ENCODE data around the gene CDC27.

DNA sequence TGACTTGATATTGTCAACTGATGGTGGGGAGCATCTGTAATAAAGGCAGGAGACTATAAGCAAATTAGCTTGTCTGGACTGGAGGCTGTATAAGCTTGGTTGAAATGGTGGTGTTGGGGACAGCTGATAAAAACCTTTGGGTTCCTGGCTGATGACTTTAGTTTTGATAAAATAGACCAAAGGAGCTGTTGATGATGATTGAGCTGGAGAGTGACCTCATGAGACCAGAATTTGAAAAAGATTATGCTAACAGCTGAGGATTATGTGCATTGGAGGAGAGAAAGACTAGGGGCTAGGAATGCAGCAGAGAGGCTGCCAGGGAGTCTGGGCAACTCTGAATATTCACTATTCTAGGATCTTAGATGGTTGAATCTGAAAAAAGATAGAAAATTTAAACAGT is 8.7 kb upstream of the CDC27 start:
- TF ChIP-seq, protein P1, sequence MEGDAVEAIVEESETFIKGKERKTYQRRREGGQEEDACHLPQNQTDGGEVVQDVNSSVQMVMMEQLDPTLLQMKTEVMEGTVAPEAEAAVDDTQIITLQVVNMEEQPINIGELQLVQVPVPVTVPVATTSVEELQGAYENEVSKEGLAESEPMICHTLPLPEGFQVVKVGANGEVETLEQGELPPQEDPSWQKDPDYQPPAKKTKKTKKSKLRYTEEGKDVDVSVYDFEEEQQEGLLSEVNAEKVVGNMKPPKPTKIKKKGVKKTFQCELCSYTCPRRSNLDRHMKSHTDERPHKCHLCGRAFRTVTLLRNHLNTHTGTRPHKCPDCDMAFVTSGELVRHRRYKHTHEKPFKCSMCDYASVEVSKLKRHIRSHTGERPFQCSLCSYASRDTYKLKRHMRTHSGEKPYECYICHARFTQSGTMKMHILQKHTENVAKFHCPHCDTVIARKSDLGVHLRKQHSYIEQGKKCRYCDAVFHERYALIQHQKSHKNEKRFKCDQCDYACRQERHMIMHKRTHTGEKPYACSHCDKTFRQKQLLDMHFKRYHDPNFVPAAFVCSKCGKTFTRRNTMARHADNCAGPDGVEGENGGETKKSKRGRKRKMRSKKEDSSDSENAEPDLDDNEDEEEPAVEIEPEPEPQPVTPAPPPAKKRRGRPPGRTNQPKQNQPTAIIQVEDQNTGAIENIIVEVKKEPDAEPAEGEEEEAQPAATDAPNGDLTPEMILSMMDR (IDR thresholded peaks at IDR 0.05), result no peak
- TF ChIP-seq EZH2 (IDR thresholded peaks at IDR 0.05) (no peak), EZH2phosphoT487 (IDR thresholded peaks at IDR 0.05) (no peak)

Data from neural progenitor cell (in vitro differentiated cells).